NCI-H2081 treated with DMSO at 0.1 percent for 48 hours (cell line): ENCODE results near the gene WDR54.
"Not testable (repeated sequence)": the region's sequence is repeated elsewhere in the genome, so short reads cannot be mapped to it uniquely, and the experiment has no call there.

Experiments used
- DNase-seq: peaks from one replicate; lab custom pipeline; 2025; lab: John Stamatoyannopoulos, UW

Gene WDR54

GRCh38 chr2:74457129-74457548 is 35.6 kb downstream of the WDR54 start:
- no peak for DNase-seq

- DNase-seq, result no peak
Observed at GRCh38 chr2:74457549-74458131, 36.1 kb downstream of the WDR54 start.

- DNase-seq, result peak; percentile 99
Observed at GRCh38 chr2:74458132-74458937, 36.8 kb downstream of the WDR54 start, which contains the start of gene WBP1. Gene WBP1, plus strand, starts transcription at chr2:74458438. Its CDS starts 165 bp downstream, at chr2:74458603.

GRCh38 chr2:74458938-74459363 is 37.4 kb downstream of the WDR54 start:
- DNase-seq, result no peak

GRCh38 chr2:74459503-74460118 is 38.1 kb downstream of the WDR54 start:
- DNase-seq, result not testable (repeated sequence)

- DNase-seq, result not testable (repeated sequence)
Observed at GRCh38 chr2:74460187-74460586, 38.7 kb downstream of the WDR54 start.

- DNase-seq, result no peak
Observed at GRCh38 chr2:74461187-74462053, 39.9 kb downstream of the WDR54 start.

GRCh38 chr2:74462054-74462785 is 40.7 kb downstream of the WDR54 start:
- DNase-seq, result no peak

- no peak for DNase-seq
Observed at GRCh38 chr2:74462786-74463105, 41.2 kb downstream of the WDR54 start.

GRCh38 chr2:74464406-74464805 is 42.9 kb downstream of the WDR54 start:
- no peak for DNase-seq

GRCh38 chr2:74470742-74471141 is 49.2 kb downstream of the WDR54 start:
- not testable (repeated sequence) for DNase-seq

GRCh38 chr2:74471332-74472065 is 50.0 kb downstream of the WDR54 start:
- DNase-seq, result no peak

- DNase-seq, result peak; percentile 54
Observed at GRCh38 chr2:74472086-74472944, 50.8 kb downstream of the WDR54 start, which contains the start of gene MRPL53. Gene MRPL53, minus strand, starts transcription at chr2:74472680. Its CDS starts 20 bp downstream, at chr2:74472660.

GRCh38 chr2:74472945-74473258 is 51.4 kb downstream of the WDR54 start:
- no peak for DNase-seq

GRCh38 chr2:74474481-74474880 is 53.0 kb downstream of the WDR54 start:
- no peak for DNase-seq

- no peak for DNase-seq
Observed at GRCh38 chr2:74474899-74475298, 53.4 kb downstream of the WDR54 start.
